GM21723 (cell line): ENCODE measurements around the gene PSMA7.

Experiments used
- ATAC-seq: cut with Tn5 transposase; IDR thresholded peaks from one replicate; pipeline ENCODE4 v1.9.1; 2021; ENCODE audit warnings: mild to moderate bottlenecking, moderate library complexity; ENCODE audit not compliant: unreplicated experiment

PSMA7 gene

DNA sequence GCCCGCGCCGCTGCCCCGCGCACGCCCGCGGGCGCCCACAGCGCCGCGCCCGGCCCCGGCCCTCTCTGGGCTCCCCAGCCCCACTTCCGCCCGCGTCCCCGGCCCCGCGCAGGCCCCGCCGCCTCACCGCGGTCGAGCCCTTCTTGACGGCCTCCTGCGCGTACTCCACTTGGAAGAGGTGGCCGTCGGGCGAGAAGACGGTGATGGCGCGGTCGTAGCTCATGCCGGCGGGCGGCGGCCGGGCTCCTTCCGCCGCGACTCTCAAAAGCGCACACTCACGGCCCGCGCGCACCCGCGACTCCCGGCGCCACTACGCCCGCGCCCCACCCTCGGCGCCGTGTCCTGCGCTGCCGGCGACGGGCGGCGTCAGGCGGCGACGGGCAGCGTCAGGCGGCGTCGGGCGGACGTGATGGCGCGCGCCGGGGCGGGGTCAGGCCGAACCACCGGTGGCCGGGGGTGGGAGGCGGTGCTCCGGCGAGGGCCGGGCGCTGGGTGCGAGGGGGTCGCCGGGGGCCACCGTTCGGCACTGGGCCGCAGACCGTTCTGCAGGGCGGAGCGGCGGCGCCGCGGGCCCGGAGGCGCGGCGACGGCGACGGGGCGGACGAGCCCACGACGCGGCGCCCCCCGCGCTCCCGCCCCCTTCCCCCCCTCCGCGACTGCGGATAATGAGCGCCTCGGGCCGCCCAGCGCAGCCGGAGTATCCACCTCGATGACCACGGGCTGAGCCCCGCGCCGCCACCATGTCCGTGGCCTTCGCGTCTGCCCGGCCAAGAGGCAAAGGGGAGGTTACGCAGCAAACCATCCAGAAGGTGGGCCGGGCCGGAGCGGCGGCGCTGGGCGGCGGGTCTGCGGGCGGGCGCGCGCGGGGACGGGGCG, at the start of gene PSMA7, which contains the start of gene SS18L1:
TSS of gene PSMA7 (minus strand) at position 314 of the 876 bp plus-strand sequence. CDS start at position 223, 91 bp downstream.
TSS of gene SS18L1 (plus strand) at position 689 of the 876 bp plus-strand sequence. CDS start at position 741, 52 bp downstream.
- ATAC-seq: peak; percentile 71

DNA sequence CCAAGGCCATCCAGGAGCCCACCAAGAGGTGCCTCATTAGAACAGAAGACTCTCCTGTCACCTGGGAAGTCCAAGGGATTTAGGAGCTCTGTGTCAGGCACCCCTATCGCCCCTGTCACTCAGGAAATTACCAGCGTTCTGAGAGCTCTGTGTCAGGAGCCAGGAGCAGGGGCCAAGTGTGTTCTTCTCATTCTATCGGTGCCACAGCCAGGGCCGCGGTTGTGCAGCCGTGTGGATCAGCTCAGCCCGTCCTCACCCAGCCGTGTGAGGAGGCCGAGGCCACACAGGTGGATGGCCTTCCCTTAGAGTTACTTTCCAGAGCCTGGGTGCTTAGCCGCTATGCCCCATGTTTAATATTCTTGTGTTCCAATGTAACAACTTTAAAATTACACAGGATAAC, 49.4 kb upstream of the PSMA7 start:
- no peak for ATAC-seq

- ATAC-seq: no peak
Observed at GRCh38 chr20:62191781-62192559, 48.8 kb upstream of the PSMA7 start.

- no peak for ATAC-seq
Observed at GRCh38 chr20:62190639-62191411, 47.6 kb upstream of the PSMA7 start.

GRCh38 chr20:62186887-62187866, 44.0 kb upstream of the PSMA7 start:
- no peak for ATAC-seq

- no peak for ATAC-seq
Observed at GRCh38 chr20:62186096-62186426, 42.9 kb upstream of the PSMA7 start.

- ATAC-seq: no peak
Observed at GRCh38 chr20:62183426-62184142, 40.4 kb upstream of the PSMA7 start.

DNA sequence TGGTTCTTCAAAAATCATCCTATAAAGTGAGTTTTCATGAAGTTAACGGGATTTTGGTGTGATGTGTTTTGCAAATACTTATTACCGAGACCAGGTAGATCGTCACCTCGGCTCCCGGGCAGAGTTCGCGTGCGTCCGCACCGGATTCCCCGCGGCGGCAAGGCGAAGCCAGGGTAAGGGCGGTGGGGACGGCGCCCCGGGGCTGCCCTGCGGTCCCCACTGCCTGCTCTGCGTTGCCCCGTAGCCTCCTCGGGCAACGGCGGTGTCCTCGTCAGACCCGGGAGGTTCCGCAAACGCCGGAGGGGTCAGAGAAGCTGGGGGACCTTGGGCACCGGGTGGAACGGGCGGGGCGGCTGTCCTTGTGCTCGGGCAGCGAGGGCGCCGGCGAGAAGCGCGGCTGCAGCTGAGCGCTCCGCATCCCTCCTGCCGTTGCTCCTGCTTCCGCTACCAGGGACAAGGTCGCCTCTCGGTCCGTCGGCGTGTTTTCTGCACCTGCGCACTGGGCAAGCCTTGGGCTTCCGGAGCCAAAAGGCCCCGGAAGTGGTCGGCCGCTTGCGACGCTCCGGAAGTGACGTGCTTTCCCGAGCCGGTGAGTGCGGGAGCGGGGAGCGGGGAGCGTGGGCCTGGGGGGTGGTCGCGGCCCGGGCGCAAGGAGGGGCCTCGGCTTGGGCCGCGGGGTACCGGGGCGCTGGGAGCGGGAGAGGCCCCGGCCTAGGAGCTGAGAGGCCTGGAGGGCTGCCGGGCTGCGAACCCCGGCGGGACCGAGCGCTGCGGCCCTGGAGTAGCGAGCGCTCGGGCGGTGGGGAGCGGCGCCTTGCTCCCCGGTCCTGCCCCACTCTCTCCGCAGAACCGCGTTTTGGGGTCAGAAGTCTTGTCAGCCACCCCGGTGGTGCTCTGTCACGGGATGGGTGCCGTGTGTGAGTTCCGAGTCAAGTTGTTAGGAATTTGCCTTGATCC, 39.6 kb upstream of the PSMA7 start, which contains the start of gene MTG2:
TSS of gene MTG2 (plus strand) at position 560 of the 957 bp plus-strand sequence. CDS start 10,393 bp downstream, outside the sequence.
- ATAC-seq: peak; percentile 89

DNA sequence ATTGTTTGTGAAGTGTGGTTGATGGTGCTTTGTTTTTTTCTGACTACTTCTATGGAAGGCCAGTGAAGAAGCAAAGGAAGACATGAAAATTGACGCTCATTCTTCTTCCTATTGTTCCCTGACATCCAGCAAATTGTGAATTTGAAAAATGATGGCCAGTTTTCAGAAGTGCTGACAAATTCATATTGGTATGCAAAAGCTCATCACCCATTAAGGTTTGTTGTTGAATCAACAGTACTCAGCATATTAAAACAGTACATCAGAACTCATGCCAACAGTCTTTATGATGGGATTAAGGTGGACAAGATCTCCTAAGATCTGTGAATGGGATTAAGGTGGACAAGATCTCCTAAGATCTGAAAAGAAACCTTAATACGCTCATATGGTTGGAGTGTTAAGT, 38.6 kb upstream of the PSMA7 start:
- ATAC-seq: no peak

- no peak for ATAC-seq
Observed at GRCh38 chr20:62179162-62179504, 35.9 kb upstream of the PSMA7 start.

DNA sequence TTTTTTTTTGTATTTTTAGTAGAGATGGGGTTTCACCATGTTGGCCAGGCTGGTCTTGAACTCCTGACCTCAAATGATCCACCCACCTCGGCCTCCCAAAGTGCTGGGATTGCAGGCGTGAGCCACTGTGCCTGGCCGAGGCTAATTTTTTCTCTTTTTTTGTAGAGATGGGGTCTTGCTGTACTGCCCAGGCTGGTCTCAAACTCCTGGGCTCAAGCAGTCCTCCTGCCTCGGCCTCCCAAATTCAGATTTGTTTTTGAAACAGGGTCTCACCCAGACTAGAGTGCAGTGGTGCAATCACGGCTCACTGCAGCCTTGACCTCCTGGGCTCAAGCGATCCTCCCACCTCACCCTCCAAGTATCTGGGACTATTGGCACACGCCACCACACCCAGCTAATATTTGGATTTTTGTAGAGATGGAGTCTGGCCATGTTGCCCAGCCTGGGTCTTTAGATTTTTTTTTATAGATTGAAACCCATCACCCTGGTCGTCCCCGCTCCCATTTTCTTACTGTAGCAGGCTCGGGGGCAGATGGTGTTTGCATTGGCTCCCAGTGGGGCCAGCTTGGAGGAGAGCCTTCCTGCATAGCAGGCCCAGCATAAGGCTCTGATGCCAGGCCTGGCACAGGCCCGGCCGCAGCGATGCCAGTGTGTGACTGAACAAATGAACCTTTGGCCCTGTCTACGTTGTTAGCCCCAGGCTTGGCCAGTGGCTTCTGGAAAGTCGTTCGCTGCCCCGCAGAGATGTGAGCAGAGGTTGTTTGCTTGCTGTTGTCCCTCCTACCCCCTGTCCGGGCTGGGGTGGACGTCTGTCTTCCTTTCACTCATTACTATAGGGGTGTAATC, 35.3 kb upstream of the PSMA7 start:
- no peak for ATAC-seq

DNA sequence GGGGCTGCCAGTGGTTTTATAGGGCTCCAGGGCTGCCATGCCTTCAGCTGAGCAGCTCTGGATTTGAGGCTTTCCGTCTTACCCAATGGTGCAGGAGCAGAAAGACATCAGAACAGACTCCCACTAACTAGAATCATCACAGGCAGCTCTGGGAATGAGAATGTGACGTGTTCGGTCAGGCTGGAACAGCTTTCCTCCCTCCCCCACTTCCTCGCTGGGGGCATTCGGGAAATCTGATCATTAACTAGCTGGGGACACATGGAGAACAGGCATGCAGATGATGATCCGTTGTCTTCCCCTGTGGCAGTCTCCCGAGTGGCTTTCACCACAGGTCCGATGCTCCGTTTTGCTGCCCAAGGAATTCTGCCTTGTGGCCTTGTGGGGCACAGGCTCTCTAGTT, 34.1 kb upstream of the PSMA7 start:
- no peak for ATAC-seq

- no peak for ATAC-seq
Observed at GRCh38 chr20:62176866-62177265, 33.7 kb upstream of the PSMA7 start.

DNA sequence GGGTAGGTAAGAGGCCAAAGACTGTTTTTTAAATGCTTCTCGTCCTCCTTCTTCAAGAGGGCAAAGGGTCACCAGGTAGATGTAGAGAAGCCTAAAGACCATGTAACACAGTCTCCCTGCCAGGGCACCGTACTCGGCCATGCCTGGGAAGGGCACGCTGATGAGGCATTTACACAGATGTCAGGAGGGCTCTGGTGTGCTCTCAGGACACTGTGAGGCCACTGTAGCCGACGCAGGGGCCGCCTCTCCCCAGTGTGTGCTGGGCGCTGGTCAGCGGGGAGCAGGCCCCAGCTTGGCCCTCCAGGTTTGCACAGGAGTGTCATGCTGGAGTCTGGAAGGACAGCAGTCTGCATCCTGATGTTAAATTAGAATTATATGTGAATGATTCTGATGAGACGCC, 32.5 kb upstream of the PSMA7 start:
- no peak for ATAC-seq

DNA sequence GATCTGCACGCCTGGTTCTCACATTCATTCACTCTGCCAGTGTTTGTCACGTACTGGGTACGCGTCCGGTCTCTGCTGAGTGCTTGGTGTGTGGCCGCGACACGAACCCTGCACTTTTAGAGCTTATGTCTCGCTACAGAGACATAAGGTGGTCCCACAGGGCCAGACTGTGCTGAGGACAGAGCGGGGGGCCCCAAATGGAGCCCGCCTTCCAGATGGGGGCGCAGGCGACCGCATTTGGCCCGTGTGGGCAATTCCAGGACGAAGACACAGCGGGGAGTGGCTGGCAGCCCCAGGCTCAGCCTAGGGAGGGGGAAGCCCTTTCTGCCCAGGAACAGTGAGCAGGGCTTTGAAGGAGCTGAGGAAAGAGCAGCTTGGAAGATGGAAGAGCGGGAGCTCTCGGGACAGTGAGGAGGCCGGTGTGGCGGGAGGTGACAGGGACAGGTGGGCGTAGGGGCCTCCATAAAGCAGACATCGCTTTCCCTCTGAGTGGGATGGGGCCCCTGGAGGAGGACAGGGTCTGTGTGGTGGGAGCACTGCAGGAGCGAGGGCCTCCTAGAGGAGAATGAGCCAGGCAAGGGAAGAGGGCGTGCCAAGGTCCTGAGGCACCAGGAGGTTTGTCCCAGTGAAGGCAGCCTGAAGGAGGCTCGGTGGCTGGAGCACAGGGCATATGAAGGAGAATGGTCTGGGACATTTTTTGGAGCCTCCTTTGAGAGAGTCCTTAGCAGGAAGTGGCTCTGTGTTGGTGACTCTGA, 31.9 kb upstream of the PSMA7 start:
- ATAC-seq: no peak

- ATAC-seq: no peak
Observed at GRCh38 chr20:62174021-62174804, 31.0 kb upstream of the PSMA7 start.
